Measurements from ENCODE around the gene PRKCE. TPM values are rescaled to one million over a fixed set of nuclear protein-coding genes. Genes with fewer than 3 reads are reported as not detected.

The PRKCE gene
- total RNA-seq, 2 donors from 2014 or later, result 7.2 to 25.4 TPM

- H3K27ac ChIP-seq, result no peak overlapping the region
- intact Hi-C loops (cut with DNase I), result loop anchor here (1.0 to 5.0 kb wide), 3 partner anchors 49 to 293 kb away; no protein-coding TSS in a partner anchor
- H3K4me3 ChIP-seq, result no peak overlapping the region
- TF ChIP-seq, protein P1, sequence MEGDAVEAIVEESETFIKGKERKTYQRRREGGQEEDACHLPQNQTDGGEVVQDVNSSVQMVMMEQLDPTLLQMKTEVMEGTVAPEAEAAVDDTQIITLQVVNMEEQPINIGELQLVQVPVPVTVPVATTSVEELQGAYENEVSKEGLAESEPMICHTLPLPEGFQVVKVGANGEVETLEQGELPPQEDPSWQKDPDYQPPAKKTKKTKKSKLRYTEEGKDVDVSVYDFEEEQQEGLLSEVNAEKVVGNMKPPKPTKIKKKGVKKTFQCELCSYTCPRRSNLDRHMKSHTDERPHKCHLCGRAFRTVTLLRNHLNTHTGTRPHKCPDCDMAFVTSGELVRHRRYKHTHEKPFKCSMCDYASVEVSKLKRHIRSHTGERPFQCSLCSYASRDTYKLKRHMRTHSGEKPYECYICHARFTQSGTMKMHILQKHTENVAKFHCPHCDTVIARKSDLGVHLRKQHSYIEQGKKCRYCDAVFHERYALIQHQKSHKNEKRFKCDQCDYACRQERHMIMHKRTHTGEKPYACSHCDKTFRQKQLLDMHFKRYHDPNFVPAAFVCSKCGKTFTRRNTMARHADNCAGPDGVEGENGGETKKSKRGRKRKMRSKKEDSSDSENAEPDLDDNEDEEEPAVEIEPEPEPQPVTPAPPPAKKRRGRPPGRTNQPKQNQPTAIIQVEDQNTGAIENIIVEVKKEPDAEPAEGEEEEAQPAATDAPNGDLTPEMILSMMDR (IDR thresholded peaks at IDR 0.05), result no peak
- TF ChIP-seq POLR2A (IDR thresholded peaks at IDR 0.05) (no peak), POLR2AphosphoS5 (IDR thresholded peaks at IDR 0.05) (no peak)
- DNase-seq (ENCODE audit: low spot score), result no peak
- H3K27me3 ChIP-seq (replicated peaks; ENCODE audit: insufficient read depth), result no peaks in the 10 kb centered on the region
- H3K4me1 ChIP-seq (replicated peaks), result peaks cover 3% of the 10 kb centered on the region
- H3K9me3 ChIP-seq, result no peaks in the 10 kb centered on the region
- WGBS, result 53% methylated on average over 5 of the region's 5 CpGs
- H3K36me3 ChIP-seq, result no peaks in the 10 kb centered on the region
These were observed 285.1 kb downstream of the PRKCE start for GRCh38 chr2:45936623-45936979.

DNA sequence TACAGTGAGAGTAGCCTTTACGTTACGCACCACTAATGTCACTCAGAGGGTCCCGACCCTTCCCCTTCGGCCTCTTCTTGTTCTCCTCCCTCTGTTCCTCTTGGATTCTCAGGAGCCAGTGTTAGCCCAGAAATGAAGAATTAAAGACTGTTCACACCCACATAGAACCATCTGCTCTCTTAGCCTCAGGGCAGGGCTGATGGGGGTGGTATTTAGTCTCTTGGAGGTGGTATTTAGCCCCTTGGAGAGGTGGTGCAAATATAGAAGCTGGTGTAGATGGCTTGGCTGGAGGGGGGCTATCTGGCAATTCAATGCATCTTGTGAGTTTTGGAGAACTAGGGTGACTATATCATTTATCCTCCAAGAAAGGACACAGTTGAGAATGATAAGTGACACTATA is 286.5 kb downstream of the PRKCE start:
- WGBS, result 94% methylated on average over 4 of the region's 4 CpGs
- no peak for DNase-seq (ENCODE audit: low spot score)
- H3K27me3 ChIP-seq (replicated peaks; ENCODE audit: insufficient read depth), result no peaks in the 10 kb centered on the region
- peaks cover 3% of the 10 kb centered on the region for H3K4me1 ChIP-seq (replicated peaks)
- H3K27ac ChIP-seq, result peak overlapping the region; percentile 69 to 72
- no peak for TF ChIP-seq POLR2AphosphoS5 (IDR thresholded peaks at IDR 0.05)
- TF ChIP-seq POLR2A (IDR thresholded peaks at IDR 0.05), result no peak
- TF ChIP-seq, protein P1 (IDR thresholded peaks at IDR 0.05), result no peak
- H3K9me3 ChIP-seq, result no peaks in the 10 kb centered on the region
- H3K36me3 ChIP-seq, result no peaks in the 10 kb centered on the region
- H3K4me3 ChIP-seq, result no peak overlapping the region
- intact Hi-C loops (cut with DNase I), result loop anchor here (5.0 kb wide), 2 partner anchors 51 to 161 kb away; no protein-coding TSS in a partner anchor

GRCh38 chr2:45938649-45939511 is 287.4 kb downstream of the PRKCE start:
- Histone ChIP-seq H3K4me3 (no peak overlapping the region), H3K4me1 (replicated peaks) (peaks cover 3% of the 10 kb centered on the region), H3K27ac (peak overlapping the region; percentile 69 to 72), H3K9me3 (no peaks in the 10 kb centered on the region), H3K36me3 (no peaks in the 10 kb centered on the region), H3K27me3 (replicated peaks; ENCODE audit: insufficient read depth) (no peaks in the 10 kb centered on the region)
- TF ChIP-seq POLR2AphosphoS5 (IDR thresholded peaks at IDR 0.05) (peak; percentile 88), POLR2A (IDR thresholded peaks at IDR 0.05) (no peak)
- TF ChIP-seq, protein P1 (IDR thresholded peaks at IDR 0.05), result no peak
- intact Hi-C loops (cut with DNase I), result loop anchor here (5.0 kb wide), 2 partner anchors 52 to 162 kb away; no protein-coding TSS in a partner anchor
- 24% methylated on average over 13 of the region's 13 CpGs for WGBS
- peak; percentile 90 for DNase-seq (ENCODE audit: low spot score)

DNA sequence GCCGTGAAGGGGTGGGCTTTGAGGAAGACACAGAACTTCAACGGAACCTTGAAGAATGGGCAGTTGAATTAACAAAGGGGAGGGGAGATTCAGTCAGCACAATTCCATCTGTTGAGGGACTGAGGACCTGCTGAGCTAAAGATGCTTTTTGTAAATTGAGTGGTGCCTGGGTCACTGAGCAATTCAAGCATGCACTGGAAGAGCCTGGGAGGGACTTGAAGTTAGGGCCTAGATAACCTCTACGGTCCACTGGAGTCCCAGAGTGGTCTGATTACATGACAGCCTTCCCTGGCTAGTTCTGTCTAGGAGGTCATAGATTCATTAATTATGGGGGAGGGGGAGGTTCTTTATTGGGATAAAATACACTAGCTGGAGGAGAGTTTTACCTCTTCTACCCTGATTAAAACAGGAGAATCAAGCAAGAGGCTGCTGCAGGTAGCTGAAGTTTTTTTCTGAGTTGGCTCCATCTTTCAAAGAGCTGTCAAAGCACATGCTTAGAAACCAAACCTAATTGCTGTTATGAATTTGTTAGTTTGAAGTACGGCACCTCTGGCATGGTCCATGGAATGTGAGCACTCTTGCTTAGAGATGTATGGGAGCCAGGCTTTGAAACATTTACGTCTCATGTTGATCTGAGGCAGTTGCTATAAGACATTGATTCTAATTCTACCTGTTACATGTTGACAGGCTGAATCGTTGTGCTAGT is 290.2 kb downstream of the PRKCE start:
- H3K4me1 ChIP-seq (replicated peaks), result peaks cover 5% of the 10 kb centered on the region
- no peak overlapping the region for H3K27ac ChIP-seq
- H3K27me3 ChIP-seq (replicated peaks; ENCODE audit: insufficient read depth), result no peaks in the 10 kb centered on the region
- H3K36me3 ChIP-seq, result no peaks in the 10 kb centered on the region
- no peak overlapping the region for H3K4me3 ChIP-seq
- DNase-seq (ENCODE audit: low spot score), result no peak
- intact Hi-C loops (cut with DNase I), result no loop called here
- 82% methylated on average over 6 of the region's 6 CpGs for WGBS
- TF ChIP-seq POLR2AphosphoS5 (IDR thresholded peaks at IDR 0.05), result no peak
- TF ChIP-seq, protein P1 (IDR thresholded peaks at IDR 0.05), result no peak
- TF ChIP-seq POLR2A (IDR thresholded peaks at IDR 0.05), result no peak
- no peaks in the 10 kb centered on the region for H3K9me3 ChIP-seq
